ENCODE data around the gene TMEFF1.
"Not testable (repeated sequence)": the region's sequence is repeated elsewhere in the genome, so short reads cannot be mapped to it uniquely, and the experiment has no call there.

The TMEFF1 gene

DNA sequence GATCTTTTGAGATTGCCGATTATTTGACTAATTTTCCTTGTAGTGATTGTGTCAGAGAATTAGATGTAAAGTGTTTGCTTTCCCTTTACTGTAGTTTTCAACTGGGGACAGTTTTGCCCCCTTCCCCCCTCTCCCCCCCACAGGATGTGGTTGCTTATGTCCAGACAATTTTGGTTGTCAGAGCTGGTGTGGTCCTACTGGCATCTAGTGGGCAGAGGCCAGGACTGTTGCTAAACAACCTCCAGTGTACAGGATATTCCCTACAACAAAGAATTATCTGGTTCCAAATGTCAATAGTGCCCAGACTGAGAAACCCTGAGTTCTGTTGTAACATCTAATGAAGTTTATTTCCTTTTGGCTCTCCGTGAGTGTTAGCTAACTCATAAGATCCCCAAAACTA is 20.0 kb downstream of the TMEFF1 start:
- no peak for DNase-seq

DNA sequence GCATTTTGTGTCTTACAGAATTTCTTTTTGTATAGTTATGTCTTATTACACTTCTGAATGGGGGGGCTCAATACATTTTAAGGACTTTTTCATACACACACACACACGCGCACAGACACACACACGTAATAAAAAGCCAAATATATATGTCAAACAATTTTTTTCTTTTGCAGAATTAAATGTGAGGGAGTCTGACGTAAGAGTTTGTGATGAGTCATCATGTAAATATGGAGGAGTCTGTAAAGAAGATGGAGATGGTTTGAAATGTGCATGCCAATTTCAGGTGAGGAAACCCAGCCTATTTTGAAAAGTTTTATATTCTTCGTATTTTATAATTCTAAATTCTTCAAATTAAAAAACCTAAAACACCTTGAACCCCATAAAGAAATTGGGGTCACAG is 25.6 kb downstream of the TMEFF1 start:
- no peak for DNase-seq

GRCh38 chr9:100499460-100499859 is 26.5 kb downstream of the TMEFF1 start:
- DNase-seq: no peak

- no peak for DNase-seq
Observed at GRCh38 chr9:100499866-100500265, 26.9 kb downstream of the TMEFF1 start.

- no peak for DNase-seq
Observed at GRCh38 chr9:100505564-100506159, 32.7 kb downstream of the TMEFF1 start.

DNA sequence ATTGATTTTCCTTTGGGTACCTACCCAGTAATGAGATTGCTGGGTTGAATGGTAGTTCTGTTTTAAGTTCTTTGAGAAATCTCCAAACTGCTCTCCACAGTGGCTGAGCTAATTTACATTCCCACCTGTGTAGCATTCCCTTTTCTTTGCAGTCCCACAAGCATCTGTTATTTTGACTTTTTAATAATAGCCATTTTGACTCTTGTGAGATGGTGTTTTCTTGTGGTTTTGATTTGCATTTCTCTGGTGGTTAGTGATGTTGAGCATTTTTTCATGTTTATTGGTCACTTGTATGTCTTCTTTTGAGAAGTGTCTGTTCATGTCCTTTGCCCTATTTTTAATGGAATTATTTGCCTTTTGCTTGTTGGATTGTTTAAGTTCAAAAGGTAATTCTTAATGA is 34.4 kb downstream of the TMEFF1 start:
- DNase-seq: not testable (repeated sequence)

DNA sequence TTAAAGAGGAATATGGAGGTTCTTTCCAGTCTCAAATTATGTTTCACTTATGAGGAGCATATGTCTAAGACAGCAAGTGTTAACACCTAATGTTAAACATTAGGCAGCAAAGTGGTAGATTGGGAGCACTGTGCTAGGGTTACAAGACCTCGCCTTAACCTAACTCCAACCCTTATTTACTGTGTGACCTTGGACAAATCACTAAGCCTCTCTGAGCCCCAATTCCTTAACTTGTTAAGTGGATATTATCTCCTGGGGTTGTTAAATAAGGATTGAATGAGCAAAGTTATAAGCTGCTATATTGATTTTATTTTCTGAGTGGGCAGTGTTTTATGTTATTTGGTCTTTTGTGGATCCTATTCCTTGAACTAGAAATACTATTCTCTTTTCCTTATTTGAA is 38.3 kb downstream of the TMEFF1 start:
- DNase-seq: no peak

DNA sequence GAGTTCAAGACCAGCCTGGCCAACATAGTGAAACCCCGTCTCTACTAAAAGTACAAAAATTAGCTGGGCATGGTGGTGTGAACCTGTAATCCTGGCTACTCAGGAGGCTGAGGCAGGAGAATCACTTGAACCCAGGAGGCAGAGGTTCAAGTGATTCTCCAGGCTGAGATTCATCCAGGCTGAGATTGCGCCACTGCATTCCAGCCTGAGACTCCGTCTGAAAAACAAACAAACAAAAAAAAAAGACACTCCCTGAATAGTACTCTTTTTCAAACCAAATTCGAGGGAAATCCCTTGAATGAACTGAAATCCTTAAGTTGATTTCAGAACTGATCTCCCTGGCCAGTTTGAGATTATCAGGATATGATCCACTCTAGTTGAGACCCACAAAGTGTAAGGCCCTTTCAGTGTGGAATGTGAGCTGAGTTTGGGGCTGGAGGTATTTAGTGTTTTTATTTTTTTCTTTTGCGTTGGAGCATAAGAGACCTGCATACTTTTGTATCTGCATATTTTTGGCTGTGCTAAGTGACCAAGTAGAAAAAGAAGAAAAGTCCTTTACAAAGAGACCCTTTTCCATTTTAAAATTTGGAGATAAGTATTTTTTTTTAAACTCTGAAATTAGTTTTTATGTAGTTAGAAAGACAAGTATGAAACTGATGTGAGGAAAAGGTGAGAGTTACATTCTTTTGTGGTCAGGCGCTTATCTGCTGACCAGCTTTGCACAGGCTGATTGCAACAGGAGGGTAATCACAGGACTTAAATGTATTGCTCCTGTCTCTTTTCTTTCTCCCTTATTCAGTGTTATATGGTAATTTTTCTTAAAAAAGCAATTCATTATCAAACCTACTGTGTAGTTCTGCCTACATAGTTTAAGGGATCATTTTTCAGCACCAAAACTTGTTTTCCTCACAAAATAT is 42.9 kb downstream of the TMEFF1 start:
- no peak for DNase-seq

- no peak for DNase-seq
Observed at GRCh38 chr9:100521282-100521681, 48.3 kb downstream of the TMEFF1 start.

- DNase-seq: no peak
Observed at GRCh38 chr9:100525563-100525962, 52.6 kb downstream of the TMEFF1 start.

DNA sequence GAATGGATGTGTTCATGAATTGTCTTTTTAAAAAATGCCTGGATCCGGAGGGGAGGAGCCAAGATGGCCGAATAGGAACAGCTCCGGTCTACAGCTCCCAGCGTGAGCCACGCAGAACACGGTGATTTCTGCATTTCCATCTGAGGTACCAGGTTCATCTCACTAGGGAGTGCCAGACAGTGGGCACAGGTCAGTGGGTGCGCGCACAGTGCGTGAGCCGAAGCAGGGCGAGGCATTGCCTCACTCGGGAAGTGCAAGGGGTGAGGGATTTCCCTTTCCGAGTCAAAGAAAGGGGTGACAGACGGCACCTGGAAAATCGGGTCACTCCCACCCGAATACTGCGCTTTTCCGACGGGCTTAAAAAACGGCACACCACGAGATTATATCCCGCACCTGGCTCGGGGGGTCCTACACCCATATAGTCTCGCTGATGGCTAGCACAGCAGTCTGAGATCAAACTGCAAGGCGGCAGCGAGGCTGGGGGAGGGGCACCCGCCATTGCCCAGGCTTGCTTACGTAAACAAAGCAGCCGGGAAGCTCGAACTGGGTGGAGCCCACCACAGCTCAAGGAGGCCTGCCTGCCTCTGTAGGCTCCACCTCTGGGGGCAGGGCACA is 54.3 kb downstream of the TMEFF1 start:
- not testable (repeated sequence) for DNase-seq

- no peak for DNase-seq
Observed at GRCh38 chr9:100534401-100534800, 61.5 kb downstream of the TMEFF1 start.

DNA sequence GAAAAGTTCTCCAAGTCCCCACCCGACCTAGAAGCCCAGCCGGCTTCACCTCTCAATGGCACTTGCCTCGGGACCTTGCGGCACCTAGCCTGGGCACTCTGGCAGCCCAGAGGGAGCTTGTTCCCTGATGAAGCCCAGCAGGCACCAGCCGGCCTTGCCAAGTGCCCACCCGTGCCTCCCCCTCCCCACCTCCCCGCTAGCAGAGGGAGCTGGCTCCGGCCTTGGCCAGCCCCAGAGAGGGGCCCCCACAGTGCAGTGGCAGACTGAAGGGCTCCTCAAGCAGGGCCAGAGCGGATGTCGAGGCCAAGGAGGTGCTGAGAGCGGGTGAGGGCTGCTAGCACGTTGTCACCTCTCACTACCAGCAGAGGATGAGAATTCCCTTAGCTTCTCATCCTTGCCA is 67.4 kb downstream of the TMEFF1 start:
- no peak for DNase-seq

GRCh38 chr9:100549048-100549447 is 76.1 kb downstream of the TMEFF1 start:
- DNase-seq: no peak

GRCh38 chr9:100554935-100555401 is 82.0 kb downstream of the TMEFF1 start:
- DNase-seq: no peak

GRCh38 chr9:100555471-100555870 is 82.5 kb downstream of the TMEFF1 start:
- DNase-seq: no peak

- DNase-seq: no peak
Observed at GRCh38 chr9:100557053-100557452, 84.1 kb downstream of the TMEFF1 start.

DNA sequence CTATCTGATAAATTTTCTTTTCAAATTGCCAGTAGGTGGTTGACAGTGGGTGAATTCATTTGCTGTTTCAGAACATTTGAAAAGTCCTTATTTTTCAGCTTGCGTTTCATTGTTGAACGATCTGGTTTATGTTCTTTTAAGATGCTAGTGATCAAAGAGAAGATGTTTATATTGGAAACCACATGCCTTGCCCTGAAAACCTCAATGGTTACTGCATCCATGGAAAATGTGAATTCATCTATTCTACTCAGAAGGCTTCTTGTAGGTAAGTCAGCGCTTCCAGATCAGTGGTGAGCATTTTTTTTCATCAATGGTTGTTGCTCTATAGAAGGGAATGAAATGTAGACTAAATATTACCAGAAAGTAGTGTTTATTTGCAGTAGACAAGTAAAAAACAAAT is 88.3 kb downstream of the TMEFF1 start:
- DNase-seq: no peak

DNA sequence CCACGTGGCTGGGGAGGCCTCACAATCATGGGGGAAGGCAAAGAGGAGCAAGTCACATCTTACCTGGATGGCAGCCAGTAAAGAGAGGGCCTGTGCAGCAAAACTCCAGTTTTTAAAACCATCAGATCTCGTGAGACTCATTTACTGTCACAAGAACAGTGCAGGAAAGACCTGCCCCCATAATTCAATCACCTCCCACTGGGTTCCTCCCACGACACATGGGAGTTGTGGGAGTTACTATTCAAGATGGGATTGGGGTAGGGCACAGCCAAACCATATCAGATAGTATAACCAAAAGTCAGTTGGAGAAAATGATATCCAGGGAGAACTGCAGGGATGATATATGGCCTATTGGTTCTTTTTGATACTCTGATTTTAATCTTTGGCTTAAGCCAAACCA is 94.9 kb downstream of the TMEFF1 start:
- no peak for DNase-seq

DNA sequence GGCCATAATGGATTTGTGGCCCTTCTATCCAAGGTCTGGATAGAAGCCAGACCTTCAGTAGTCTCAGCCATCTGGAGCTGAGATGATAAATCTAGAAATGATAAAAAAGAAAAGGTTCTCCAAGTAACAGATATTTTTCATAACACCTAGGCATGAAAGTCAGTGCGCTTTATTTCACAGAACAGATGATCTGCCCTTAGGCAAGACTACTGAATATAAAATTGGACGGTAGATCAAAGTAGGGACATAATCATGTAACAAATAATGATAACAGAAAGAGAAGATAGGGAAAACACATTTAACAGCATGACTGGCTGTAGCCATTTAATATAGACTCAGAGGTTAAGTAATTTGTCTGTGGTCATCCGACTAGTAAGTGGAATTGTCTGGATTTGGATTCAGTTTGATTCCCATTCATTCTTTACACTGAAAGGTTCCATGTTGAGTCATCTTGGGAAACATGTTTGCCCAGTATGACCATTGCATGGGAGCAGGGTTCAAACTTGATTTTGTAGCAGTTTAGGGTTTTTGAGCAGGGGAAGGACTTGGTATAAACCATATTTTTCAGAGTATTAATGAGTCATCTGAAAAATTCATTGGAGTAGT is 100.8 kb downstream of the TMEFF1 start:
- DNase-seq: no peak

- DNase-seq: no peak
Observed at GRCh38 chr9:100575006-100575405, 102.1 kb downstream of the TMEFF1 start.

- DNase-seq: no peak
Observed at GRCh38 chr9:100575765-100576386, 102.9 kb downstream of the TMEFF1 start.
